Ishikawa (cell line): ENCODE measurements around the gene S100A14.

Source experiments
- CEBPB ChIP-seq: IDR thresholded peaks from 2 replicates; pipeline ENCODE4 v1.6.1; 2012
- CREB1 ChIP-seq: IDR thresholded peaks from 2 replicates; pipeline ENCODE4 v1.6.1; 2012; ENCODE audit warnings: low read depth
- EGR1 ChIP-seq: IDR thresholded peaks from 2 replicates; pipeline ENCODE4 v1.6.1; 2012
- EP300 ChIP-seq: IDR thresholded peaks from 2 replicates; pipeline ENCODE4 v1.6.1; 2012; ENCODE audit warnings: borderline replicate concordance
- FOXM1 ChIP-seq: IDR thresholded peaks from 2 replicates; pipeline ENCODE4 v1.6.1; 2012; ENCODE audit warnings: low read depth, borderline replicate concordance
- MAX ChIP-seq: IDR thresholded peaks from 2 replicates; pipeline ENCODE4 v1.6.1; 2012
- NFIC ChIP-seq: IDR thresholded peaks from 2 replicates; pipeline ENCODE4 v1.6.1; 2012
- RAD21 ChIP-seq: IDR thresholded peaks from 2 replicates; pipeline ENCODE4 v1.6.1; 2012; ENCODE audit warnings: low read depth
- REST ChIP-seq: IDR thresholded peaks from 2 replicates; pipeline ENCODE4 v1.6.1; 2012; ENCODE audit warnings: low read depth, mild to moderate bottlenecking
- TAF1 ChIP-seq: IDR thresholded peaks from 2 replicates; pipeline ENCODE4 v1.6.1; 2012; ENCODE audit warnings: low read depth, mild to moderate bottlenecking
- TCF12 ChIP-seq: IDR thresholded peaks from 2 replicates; pipeline ENCODE4 v1.6.1; 2012; ENCODE audit warnings: low read depth
- TEAD4 ChIP-seq: IDR thresholded peaks from 2 replicates; pipeline ENCODE4 v1.6.1; 2012
- USF1 ChIP-seq: IDR thresholded peaks from 2 replicates; pipeline ENCODE4 v1.6.1; 2012
- YY1 ChIP-seq: IDR thresholded peaks from 2 replicates; pipeline ENCODE4 v1.6.1; 2012; ENCODE audit warnings: low read depth
- ZBTB7A ChIP-seq: IDR thresholded peaks from 2 replicates; pipeline ENCODE4 v1.6.1; 2012; ENCODE audit warnings: low read depth

S100A14 gene

GRCh38 chr1:153617663-153618062, 1.5 kb upstream of the S100A14 start:
- TF ChIP-seq FOXM1 (no peak), USF1 (no peak), TCF12 (no peak), CEBPB (no peak), TEAD4 (no peak), CREB1 (no peak), EGR1 (no peak), TAF1 (no peak)

GRCh38 chr1:153616917-153617311, 789 bp upstream of the S100A14 start:
- TF ChIP-seq YY1 (no peak), EGR1 (no peak), USF1 (0 out of 2 replicates have a peak, but pooled peaks have one; percentile 22), NFIC (0 out of 2 replicates have a peak, but pooled peaks have one; percentile 11), ZBTB7A (no peak), CEBPB (no peak), TEAD4 (no peak), REST (no peak), TAF1 (no peak), MAX (peak; percentile 48)

- no peak for TF ChIP-seq ZBTB7A
- no peak for TF ChIP-seq USF1
- no peak for TF ChIP-seq EGR1
- TF ChIP-seq NFIC = no peak
- no peak for TF ChIP-seq FOXM1
- no peak for TF ChIP-seq TAF1
- TF ChIP-seq REST = no peak
- no peak for TF ChIP-seq CREB1
- no peak for TF ChIP-seq MAX
- no peak for TF ChIP-seq TCF12
- TF ChIP-seq YY1 = no peak
- no peak for TF ChIP-seq TEAD4
- no peak for TF ChIP-seq EP300
Measured at GRCh38 chr1:153615406-153615805, 719 bp downstream of the S100A14 start.

GRCh38 chr1:153614906-153615305, 1.2 kb downstream of the S100A14 start:
- no peak for TF ChIP-seq CREB1
- no peak for TF ChIP-seq YY1
- TF ChIP-seq TCF12 = no peak
- no peak for TF ChIP-seq CEBPB
- no peak for TF ChIP-seq TEAD4
- no peak for TF ChIP-seq NFIC
- no peak for TF ChIP-seq TAF1

- TF ChIP-seq NFIC (no peak), TAF1 (no peak), TCF12 (no peak), CREB1 (no peak), USF1 (no peak), FOXM1 (no peak), CEBPB (no peak), YY1 (no peak), REST (no peak), MAX (no peak), EP300 (no peak), EGR1 (no peak), RAD21 (no peak), ZBTB7A (no peak)
Measured at GRCh38 chr1:153614189-153614900, 1.8 kb downstream of the S100A14 start.
